ENCODE measurements around the gene TSPYL2. TPM values are rescaled to one million over a fixed set of nuclear protein-coding genes. Genes with fewer than 3 reads are reported as not detected.

Gene TSPYL2
- total RNA-seq, 4 donors from 2014 or later: 30.9 to 83.1 (median 49.1) TPM

GRCh38 chrX:53073115-53073586, 9.0 kb upstream of the TSPYL2 start:
- TF ChIP-seq CTCF (IDR thresholded peaks at IDR 0.05) (no peak), POLR2A (IDR thresholded peaks at IDR 0.05) (peak in 1 of 2 donors; percentile 6)
- no peaks in the 10 kb centered on the region for H3K9me3 ChIP-seq
- no peak overlapping the region for H3K4me3 ChIP-seq (replicated peaks in 1 of 3)
- H3K4me1 ChIP-seq: peaks cover 0 to 7% of the 10 kb centered on the region in 2 donors
- H3K27me3 ChIP-seq: no peaks in the 10 kb centered on the region
- H3K36me3 ChIP-seq: no peaks in the 10 kb centered on the region
- WGBS, 2 donors: 51% methylated on average over 5 to 6 of the region's 6 CpGs
- DNase-seq: peak in 1 of 2 donors; percentile 53
- peak overlapping the region; percentile 70 to 89 (median 80) for H3K27ac ChIP-seq
- intact Hi-C loops (cut with DNase I): loop anchor here (10.0 kb wide), 1 partner anchor 152 kb away; the partner anchor contains the start of gene KDM5C

GRCh38 chrX:53075011-53075410, 7.2 kb upstream of the TSPYL2 start:
- intact Hi-C loops (cut with DNase I): loop anchor here (10.0 kb wide), 1 partner anchor 150 kb away; the partner anchor contains the start of gene KDM5C
- no peak overlapping the region for H3K27ac ChIP-seq
- H3K4me3 ChIP-seq (replicated peaks in 1 of 3): no peak overlapping the region
- H3K36me3 ChIP-seq: no peaks in the 10 kb centered on the region
- no peaks in the 10 kb centered on the region for H3K9me3 ChIP-seq
- no peaks in the 10 kb centered on the region for H3K27me3 ChIP-seq
- DNase-seq: no peak
- no peak for TF ChIP-seq POLR2A (IDR thresholded peaks at IDR 0.05)
- WGBS, 2 donors: 82 to 85% methylated on average over 7 of the region's 7 CpGs
- peaks cover 0 to 7% of the 10 kb centered on the region in 2 donors for H3K4me1 ChIP-seq

GRCh38 chrX:53076671-53077070, 5.5 kb upstream of the TSPYL2 start:
- Histone ChIP-seq H3K36me3 (no peaks in the 10 kb centered on the region), H3K27me3 (no peaks in the 10 kb centered on the region), H3K4me3 (replicated peaks in 1 of 3) (no peak overlapping the region), H3K9me3 (no peaks in the 10 kb centered on the region), H3K27ac (no peak overlapping the region), H3K4me1 (peaks cover 0 to 7% of the 10 kb centered on the region in 2 donors)
- WGBS, 2 donors: 95 to 96% methylated on average over 18 to 19 of the region's 21 CpGs
- intact Hi-C loops (cut with DNase I): loop anchor here (10.0 kb wide), 1 partner anchor 148 kb away; the partner anchor contains the start of gene KDM5C
- TF ChIP-seq CTCF (IDR thresholded peaks at IDR 0.05) (no peak), POLR2A (IDR thresholded peaks at IDR 0.05) (no peak)
- no peak for DNase-seq

- intact Hi-C loops (cut with DNase I): loop anchor here (10.0 kb wide), 1 partner anchor 147 kb away; the partner anchor contains the start of gene KDM5C
- H3K4me1 ChIP-seq: peaks cover 0 to 1% of the 10 kb centered on the region in 2 donors
- WGBS, 2 donors: 94% methylated on average over 11 to 12 of the region's 27 CpGs
- no peak for DNase-seq
- no peaks in the 10 kb centered on the region for H3K9me3 ChIP-seq
- TF ChIP-seq POLR2A (IDR thresholded peaks at IDR 0.05) (no peak), CTCF (IDR thresholded peaks at IDR 0.05) (no peak)
- H3K4me3 ChIP-seq (replicated peaks in 1 of 3): no peak overlapping the region
- no peak overlapping the region for H3K27ac ChIP-seq
- H3K36me3 ChIP-seq: no peaks in the 10 kb centered on the region
- H3K27me3 ChIP-seq: no peaks in the 10 kb centered on the region
These were observed 4.7 kb upstream of the TSPYL2 start for GRCh38 chrX:53077207-53078197.

- Histone ChIP-seq H3K36me3 (no peaks in the 10 kb centered on the region), H3K27me3 (no peaks in the 10 kb centered on the region), H3K4me1 (peaks cover under 1 to 4% of the 10 kb centered on the region in 2 donors), H3K9me3 (no peaks in the 10 kb centered on the region), H3K27ac (no peak overlapping the region), H3K4me3 (replicated peaks in 1 of 3) (no peak overlapping the region)
- no peak for TF ChIP-seq CTCF (IDR thresholded peaks at IDR 0.05)
- no peak for TF ChIP-seq POLR2A (IDR thresholded peaks at IDR 0.05)
- DNase-seq: no peak
- WGBS, 2 donors: 85 to 100% methylated on average over 1 of the region's 1 CpG
- intact Hi-C loops (cut with DNase I): loop anchor here (10.0 kb wide), 1 partner anchor 146 kb away; the partner anchor contains the start of gene KDM5C
These were observed 3.2 kb upstream of the TSPYL2 start for GRCh38 chrX:53078943-53079342.
